Measurements from ENCODE around the gene COL6A5. TPM values are rescaled to one million over a fixed set of nuclear protein-coding genes. Genes with fewer than 3 reads are reported as not detected.

The COL6A5 gene
- total RNA-seq, 1 experiment from 2014 or later: not detected

- TF ChIP-seq EZH2phosphoT487 (IDR thresholded peaks at IDR 0.05; ENCODE audit: borderline replicate concordance, low read length) (no peak), CTCF (conservative IDR thresholded peaks at IDR 0.05; ENCODE audit: low read depth, low read length) (no peak), EZH2 (IDR thresholded peaks at IDR 0.05; ENCODE audit: low read length, unreplicated experiment) (no peak)
- Histone ChIP-seq H3K79me2 (ENCODE audit: low read length) (no peaks in the 10 kb centered on the region), H3K9me2 (replicated peaks; ENCODE audit: low read length) (no peaks in the 10 kb centered on the region), H4K20me1 (ENCODE audit: low read length) (no peaks in the 10 kb centered on the region), H3K9ac (ENCODE audit: low read length) (no peak overlapping the region), H3K4me2 (ENCODE audit: low read length) (no peak overlapping the region), H3K36me3 (ENCODE audit: low read depth, low read length) (no peaks in the 10 kb centered on the region), H3F3A (ENCODE audit: low read length, unreplicated experiment) (no peaks in the 10 kb centered on the region), H3K27ac (ENCODE audit: low read length) (no peak overlapping the region), H3K9me3 (ENCODE audit: low read length) (no peaks in the 10 kb centered on the region), H3K4me3 (ENCODE audit: low read length) (no peak overlapping the region), H3K4me1 (ENCODE audit: insufficient read depth, low read length) (no peaks in the 10 kb centered on the region), H3K27me3 (ENCODE audit: low read length) (peaks cover 10% of the 10 kb centered on the region), H2AFZ (ENCODE audit: low read length) (no peak overlapping the region)
- no peak for DNase-seq
- POLR2A ChIA-PET (ENCODE audit: unreplicated experiment): no interaction called here
- BruUV-seq (replicated peaks): no TSS peak
- CTCF ChIA-PET: no interaction called here
- no peak for ATAC-seq
- intact Hi-C loops (cut with micrococcal nuclease): no loop called here
These were observed 44.6 kb upstream of the COL6A5 start for GRCh38 chr3:130300888-130301287.

GRCh38 chr3:130310109-130310508 is 35.4 kb upstream of the COL6A5 start:
- no peak for ATAC-seq

GRCh38 chr3:130312374-130312773 is 33.1 kb upstream of the COL6A5 start:
- Histone ChIP-seq H3K9me3 (ENCODE audit: low read length) (no peaks in the 10 kb centered on the region), H3K4me3 (ENCODE audit: low read length) (no peak overlapping the region), H3K79me2 (ENCODE audit: low read length) (no peaks in the 10 kb centered on the region), H3F3A (ENCODE audit: low read length, unreplicated experiment) (no peaks in the 10 kb centered on the region), H3K4me1 (ENCODE audit: insufficient read depth, low read length) (no peaks in the 10 kb centered on the region), H3K27ac (ENCODE audit: low read length) (no peak overlapping the region), H3K4me2 (ENCODE audit: low read length) (no peak overlapping the region), H4K20me1 (ENCODE audit: low read length) (no peaks in the 10 kb centered on the region), H3K9ac (ENCODE audit: low read length) (no peak overlapping the region), H2AFZ (ENCODE audit: low read length) (no peak overlapping the region), H3K9me2 (replicated peaks; ENCODE audit: low read length) (no peaks in the 10 kb centered on the region), H3K27me3 (ENCODE audit: low read length) (no peaks in the 10 kb centered on the region), H3K36me3 (ENCODE audit: low read depth, low read length) (no peaks in the 10 kb centered on the region)
- no peak for TF ChIP-seq CTCF (conservative IDR thresholded peaks at IDR 0.05; ENCODE audit: low read depth, low read length)
- no peak for TF ChIP-seq EZH2 (IDR thresholded peaks at IDR 0.05; ENCODE audit: low read length, unreplicated experiment)
- TF ChIP-seq EZH2phosphoT487 (IDR thresholded peaks at IDR 0.05; ENCODE audit: borderline replicate concordance, low read length): no peak
- no TSS peak for BruUV-seq (replicated peaks)
- POLR2A ChIA-PET (ENCODE audit: unreplicated experiment): no interaction called here
- DNase-seq: no peak
- ATAC-seq: no peak
- CTCF ChIA-PET: no interaction called here
- intact Hi-C loops (cut with micrococcal nuclease): no loop called here

More at GRCh38 chr3:130310109-130310508, 35.4 kb upstream of the COL6A5 start:
- no TSS peak for BruUV-seq (replicated peaks)
- Histone ChIP-seq H3K9ac (ENCODE audit: low read length) (no peak overlapping the region), H3K27me3 (ENCODE audit: low read length) (no peaks in the 10 kb centered on the region), H4K20me1 (ENCODE audit: low read length) (no peaks in the 10 kb centered on the region), H3K27ac (ENCODE audit: low read length) (no peak overlapping the region), H3K4me2 (ENCODE audit: low read length) (no peak overlapping the region), H3K79me2 (ENCODE audit: low read length) (no peaks in the 10 kb centered on the region), H3K9me3 (ENCODE audit: low read length) (no peaks in the 10 kb centered on the region), H3K9me2 (replicated peaks; ENCODE audit: low read length) (no peaks in the 10 kb centered on the region), H3F3A (ENCODE audit: low read length, unreplicated experiment) (no peaks in the 10 kb centered on the region), H2AFZ (ENCODE audit: low read length) (no peak overlapping the region), H3K4me1 (ENCODE audit: insufficient read depth, low read length) (no peaks in the 10 kb centered on the region), H3K4me3 (ENCODE audit: low read length) (no peak overlapping the region), H3K36me3 (ENCODE audit: low read depth, low read length) (no peaks in the 10 kb centered on the region)
- POLR2A ChIA-PET (ENCODE audit: unreplicated experiment): no interaction called here
- intact Hi-C loops (cut with micrococcal nuclease): no loop called here
- TF ChIP-seq CTCF (conservative IDR thresholded peaks at IDR 0.05; ENCODE audit: low read depth, low read length): no peak
- no peak for TF ChIP-seq EZH2phosphoT487 (IDR thresholded peaks at IDR 0.05; ENCODE audit: borderline replicate concordance, low read length)
- TF ChIP-seq EZH2 (IDR thresholded peaks at IDR 0.05; ENCODE audit: low read length, unreplicated experiment): no peak
- DNase-seq: no peak
- CTCF ChIA-PET: no interaction called here

Measured in PC-3 (cell line).